Effector memory CD8-positive, alpha-beta T cell (primary cell): ENCODE measurements around the gene LRRC57.

Experiments
- ATAC-seq: fragments of 150-1000 bp; cut with Tn5 transposase; replicated peaks from 2 replicates; pipeline ENCODE4 v1.10.0; 2021; ENCODE audit warnings: mild to moderate bottlenecking, moderate library complexity
- DNase-seq, 3 experiments: peaks; one replicate each; pipeline ENCODE4 v3.0.0; 2021
- H3K27ac Mint-ChIP-seq, 2 donors: one replicate each; pipeline ENCODE4 v1.8.0; 2022; ENCODE audit warnings: mild to moderate bottlenecking in 2 of 2, mixed read lengths in 2 of 2, moderate library complexity in 2 of 2
- H3K27me3 Mint-ChIP-seq, 2 donors: one replicate each; pipeline ENCODE4 v1.8.0; 2022; ENCODE audit warnings: mixed read lengths in 2 of 2
- H3K36me3 Mint-ChIP-seq: one replicate; pipeline ENCODE4 v1.8.0; 2022; ENCODE audit warnings: mild to moderate bottlenecking, moderate library complexity, mixed read lengths; ENCODE audit not compliant: insufficient read depth
- H3K4me1 Mint-ChIP-seq, 2 donors: one replicate each; pipeline ENCODE4 v1.8.0; 2022; ENCODE audit warnings: low read depth in 2 of 2, mixed read lengths in 2 of 2
- H3K4me3 Mint-ChIP-seq, 2 donors: one replicate each; pipeline ENCODE4 v1.8.0; 2022; ENCODE audit warnings: mild to moderate bottlenecking in 2 of 2, mixed read lengths in 2 of 2, moderate library complexity in 2 of 2
- H3K9me3 Mint-ChIP-seq, 2 donors: one replicate each; pipeline ENCODE4 v1.8.0; 2022; ENCODE audit warnings: mixed read lengths in 2 of 2
- total RNA-seq, 9 experiments: gene quantifications; one replicate each; lab custom pipeline; 2026; lab: John Stamatoyannopoulos, UW

LRRC57 gene
- total RNA-seq: 10.7 to 24.0 (median 13.9) reads per million in 9 experiments

DNA sequence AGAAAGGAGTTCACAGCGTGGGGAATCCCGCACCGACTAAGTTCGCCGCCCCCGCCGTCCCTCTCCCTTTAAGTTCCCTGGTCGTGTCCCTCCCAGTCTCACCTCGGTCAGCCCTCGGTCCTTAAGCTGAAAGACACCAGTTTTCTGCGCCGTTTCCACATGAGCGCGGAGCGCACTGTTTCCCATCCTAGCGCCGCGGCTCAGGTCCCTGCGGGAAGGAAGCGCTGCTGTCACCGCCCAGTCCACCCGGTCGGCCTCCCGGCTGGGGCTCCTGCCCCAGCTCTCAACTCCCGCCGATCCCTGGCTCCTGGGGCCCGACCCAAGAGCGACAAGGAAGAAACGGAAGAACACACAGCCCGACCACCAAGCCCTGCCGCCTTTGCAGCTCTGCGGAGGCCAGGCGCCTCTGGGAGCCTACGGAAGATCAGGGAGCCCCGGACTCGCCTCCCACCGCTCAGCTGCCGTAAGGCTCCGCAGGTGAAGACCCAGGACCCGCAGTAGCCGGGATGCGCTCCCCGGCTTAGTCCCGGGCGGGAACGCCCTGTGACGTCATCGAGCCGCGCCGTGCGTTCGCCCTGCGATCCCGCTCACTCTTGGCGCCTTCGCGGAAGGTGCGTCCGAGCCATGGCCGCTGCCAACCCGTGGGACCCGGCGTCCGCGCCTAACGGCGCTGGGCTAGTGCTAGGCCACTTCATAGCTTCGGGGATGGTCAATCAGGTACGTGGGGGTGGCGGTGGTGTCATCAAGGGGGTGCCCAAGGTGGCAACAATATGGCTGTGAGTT, at the start of gene LRRC57, which contains the start of gene HAUS2:
TSS of gene LRRC57 (minus strand) at position 545 of the 783 bp plus-strand sequence. CDS start at position 186, 359 bp downstream.
TSS of gene HAUS2 (plus strand) at position 590 of the 783 bp plus-strand sequence. CDS start at position 625, 35 bp downstream.
- H3K4me3 Mint-ChIP-seq: peak within 1 kb of the TSS; percentile 94 to 100
- DNase-seq (peak; percentile 81 to 84 (median 82)), ATAC-seq (peak; percentile 87)
- H3K27me3 Mint-ChIP-seq: no peaks in the 10 kb centered on the region
- H3K9me3 Mint-ChIP-seq: no peaks in the 10 kb centered on the region
- H3K27ac Mint-ChIP-seq: peak within 1 kb of the TSS; percentile 97 to 100
- H3K4me1 Mint-ChIP-seq: peaks cover 27 to 44% of the 10 kb centered on the region in 2 donors
- peaks cover 31% of the 10 kb centered on the region for H3K36me3 Mint-ChIP-seq

GRCh38 chr15:42595626-42596240, 47.1 kb upstream of the LRRC57 start:
- DNase-seq (no peak), ATAC-seq (no peak)
- Mint-ChIP-seq H3K27ac (no peak overlapping the region), H3K9me3 (no peaks in the 10 kb centered on the region), H3K27me3 (no peaks in the 10 kb centered on the region), H3K4me1 (no peaks in the 10 kb centered on the region), H3K36me3 (no peaks in the 10 kb centered on the region), H3K4me3 (no peak overlapping the region)

GRCh38 chr15:42594095-42594494, 45.5 kb upstream of the LRRC57 start:
- H3K4me1 Mint-ChIP-seq: no peaks in the 10 kb centered on the region
- H3K9me3 Mint-ChIP-seq: no peaks in the 10 kb centered on the region
- DNase-seq: no peak
- no peaks in the 10 kb centered on the region for H3K27me3 Mint-ChIP-seq
- H3K4me3 Mint-ChIP-seq: no peak overlapping the region
- H3K27ac Mint-ChIP-seq: no peak overlapping the region
- peaks cover 3% of the 10 kb centered on the region for H3K36me3 Mint-ChIP-seq
- ATAC-seq: no peak

DNA sequence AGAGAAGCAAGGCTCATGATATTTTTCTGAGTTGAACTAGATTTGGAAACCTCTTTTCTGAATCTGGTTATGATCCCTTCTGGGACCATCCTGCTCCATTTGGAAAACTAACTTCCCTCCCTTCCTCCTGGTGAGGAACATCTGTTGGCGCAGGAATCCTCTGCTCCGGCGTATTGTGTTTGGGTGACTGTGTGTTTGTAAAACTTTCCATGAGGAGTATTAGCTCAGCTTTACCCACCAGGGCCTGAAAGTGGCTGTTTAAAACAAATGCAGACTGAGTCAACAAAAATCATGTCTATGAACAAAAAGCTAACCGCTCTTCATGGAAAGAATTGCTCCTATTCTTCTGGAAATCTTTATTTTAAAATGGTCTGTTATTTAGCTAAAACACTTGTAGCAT, 44.5 kb upstream of the LRRC57 start:
- peaks cover 3% of the 10 kb centered on the region for H3K36me3 Mint-ChIP-seq
- DNase-seq: no peak
- no peak overlapping the region for H3K27ac Mint-ChIP-seq
- H3K9me3 Mint-ChIP-seq: no peaks in the 10 kb centered on the region
- H3K27me3 Mint-ChIP-seq: no peaks in the 10 kb centered on the region
- H3K4me3 Mint-ChIP-seq: no peak overlapping the region
- H3K4me1 Mint-ChIP-seq: peaks cover 0 to 4% of the 10 kb centered on the region in 2 donors
- ATAC-seq: no peak

- Mint-ChIP-seq H3K4me3 (no peak overlapping the region), H3K36me3 (peaks cover 3% of the 10 kb centered on the region), H3K27me3 (no peaks in the 10 kb centered on the region), H3K9me3 (no peaks in the 10 kb centered on the region), H3K4me1 (peaks cover 0 to 4% of the 10 kb centered on the region in 2 donors), H3K27ac (no peak overlapping the region)
- ATAC-seq (no peak), DNase-seq (no peak)
Observed at GRCh38 chr15:42592716-42593115, 44.1 kb upstream of the LRRC57 start.

- ATAC-seq (no peak), DNase-seq (no peak)
- H3K27me3 Mint-ChIP-seq: no peaks in the 10 kb centered on the region
- no peaks in the 10 kb centered on the region for H3K9me3 Mint-ChIP-seq
- no peak overlapping the region for H3K27ac Mint-ChIP-seq
- peaks cover 3% of the 10 kb centered on the region for H3K36me3 Mint-ChIP-seq
- H3K4me1 Mint-ChIP-seq: peaks cover 0 to 4% of the 10 kb centered on the region in 2 donors
- H3K4me3 Mint-ChIP-seq: no peak overlapping the region
Observed at GRCh38 chr15:42591238-42591934, 42.8 kb upstream of the LRRC57 start.

DNA sequence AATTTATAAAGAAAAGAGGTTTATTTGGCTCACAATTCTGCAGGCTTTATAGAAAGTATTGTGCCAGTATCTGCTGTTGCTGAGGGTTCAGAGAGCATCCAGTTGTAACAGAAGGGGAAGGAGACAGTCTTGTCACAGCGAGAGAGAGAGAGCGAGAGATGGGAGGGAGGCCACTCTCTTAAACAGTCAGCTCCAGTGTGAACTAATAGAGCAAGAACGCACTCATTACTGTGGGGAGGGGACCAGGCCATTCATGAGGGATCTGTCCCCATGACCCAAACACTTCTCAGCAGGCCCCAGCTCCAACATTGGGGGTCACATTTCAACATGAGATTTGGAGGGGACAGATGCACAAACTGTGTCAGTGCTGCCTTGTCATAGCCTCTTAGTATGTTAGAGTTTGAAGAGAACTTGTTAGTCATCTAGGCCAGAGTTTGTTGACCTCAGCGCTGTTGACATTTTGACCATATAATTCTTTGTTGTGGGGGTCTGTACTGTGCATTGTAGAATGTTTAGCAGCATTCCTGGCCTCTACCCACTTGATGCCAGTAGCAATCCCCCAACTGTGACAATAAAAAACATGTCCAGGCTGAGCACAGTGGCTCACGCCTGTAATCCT, 42.1 kb upstream of the LRRC57 start:
- H3K4me3 Mint-ChIP-seq: no peak overlapping the region

GRCh38 chr15:42584031-42584765, 35.6 kb upstream of the LRRC57 start:
- H3K4me3 Mint-ChIP-seq: no peak overlapping the region

More for the DNA sequence above, 42.1 kb upstream of the LRRC57 start:
- H3K27ac Mint-ChIP-seq: peak overlapping the region in 1 of 2 donors; percentile 46
- ATAC-seq (no peak), DNase-seq (no peak)
- peaks cover 0 to 4% of the 10 kb centered on the region in 2 donors for H3K4me1 Mint-ChIP-seq
- peaks cover 3% of the 10 kb centered on the region for H3K36me3 Mint-ChIP-seq
- H3K9me3 Mint-ChIP-seq: no peaks in the 10 kb centered on the region
- H3K27me3 Mint-ChIP-seq: no peaks in the 10 kb centered on the region

DNA sequence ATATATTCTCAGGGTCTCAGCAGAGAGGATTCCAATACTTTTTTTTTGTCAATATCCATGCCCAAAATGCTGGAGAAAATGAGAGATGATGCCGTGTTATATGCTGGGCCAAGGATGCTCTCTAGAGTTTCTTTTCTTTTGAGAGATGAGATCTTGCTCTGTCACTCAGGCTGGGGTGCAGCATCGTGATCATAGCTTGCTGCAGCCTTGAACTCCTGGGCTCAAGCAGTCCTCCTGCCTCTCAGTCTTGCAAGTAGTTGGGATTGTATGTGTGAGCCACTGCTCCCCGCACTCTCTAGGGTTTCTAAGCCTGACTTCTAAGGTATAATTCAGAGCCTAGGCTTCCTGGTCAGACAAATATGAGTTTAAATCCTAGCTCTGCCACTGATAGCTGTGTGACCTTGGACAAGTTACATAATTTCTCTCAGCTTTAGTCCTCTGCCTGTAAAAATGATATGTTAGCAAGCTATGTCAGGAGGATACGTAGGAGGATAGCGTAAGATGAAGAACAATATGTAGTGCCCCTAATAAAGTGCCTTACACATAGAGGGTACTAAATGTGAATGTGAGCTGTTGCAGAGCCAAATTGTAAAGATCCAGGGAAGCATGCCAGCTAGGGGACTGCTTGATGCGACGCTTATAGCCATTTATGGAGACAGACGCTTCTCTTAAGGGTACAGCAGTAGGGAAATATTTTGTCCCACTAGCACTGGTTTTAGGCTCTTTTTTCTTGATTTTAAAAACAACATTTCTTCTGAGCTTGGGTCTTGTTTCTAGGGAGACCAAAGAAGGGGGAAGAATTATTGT, 34.2 kb upstream of the LRRC57 start:
- Mint-ChIP-seq H3K4me1 (peaks cover 18 to 27% of the 10 kb centered on the region in 2 donors), H3K9me3 (no peaks in the 10 kb centered on the region), H3K27ac (peak overlapping the region; percentile 77 to 90), H3K4me3 (no peak overlapping the region), H3K36me3 (peaks cover 2% of the 10 kb centered on the region), H3K27me3 (no peaks in the 10 kb centered on the region)
- ATAC-seq: no peak
- DNase-seq: no peak

More at GRCh38 chr15:42584031-42584765, 35.6 kb upstream of the LRRC57 start:
- H3K4me1 Mint-ChIP-seq: peaks cover 18 to 29% of the 10 kb centered on the region in 2 donors
- no peaks in the 10 kb centered on the region for H3K9me3 Mint-ChIP-seq
- H3K27ac Mint-ChIP-seq: no peak overlapping the region
- H3K27me3 Mint-ChIP-seq: no peaks in the 10 kb centered on the region
- ATAC-seq (no peak), DNase-seq (no peak)
- peaks cover 2% of the 10 kb centered on the region for H3K36me3 Mint-ChIP-seq

GRCh38 chr15:42581272-42581730, 32.7 kb upstream of the LRRC57 start:
- H3K27ac Mint-ChIP-seq: peak overlapping the region; percentile 77 to 90
- no peaks in the 10 kb centered on the region for H3K27me3 Mint-ChIP-seq
- H3K4me3 Mint-ChIP-seq: peak overlapping the region; percentile 79 to 89
- no peaks in the 10 kb centered on the region for H3K9me3 Mint-ChIP-seq
- H3K36me3 Mint-ChIP-seq: peaks cover 2% of the 10 kb centered on the region
- H3K4me1 Mint-ChIP-seq: peaks cover 25 to 33% of the 10 kb centered on the region in 2 donors
- ATAC-seq (peak; percentile 99), DNase-seq (peak; percentile 68 to 74 (median 69))

DNA sequence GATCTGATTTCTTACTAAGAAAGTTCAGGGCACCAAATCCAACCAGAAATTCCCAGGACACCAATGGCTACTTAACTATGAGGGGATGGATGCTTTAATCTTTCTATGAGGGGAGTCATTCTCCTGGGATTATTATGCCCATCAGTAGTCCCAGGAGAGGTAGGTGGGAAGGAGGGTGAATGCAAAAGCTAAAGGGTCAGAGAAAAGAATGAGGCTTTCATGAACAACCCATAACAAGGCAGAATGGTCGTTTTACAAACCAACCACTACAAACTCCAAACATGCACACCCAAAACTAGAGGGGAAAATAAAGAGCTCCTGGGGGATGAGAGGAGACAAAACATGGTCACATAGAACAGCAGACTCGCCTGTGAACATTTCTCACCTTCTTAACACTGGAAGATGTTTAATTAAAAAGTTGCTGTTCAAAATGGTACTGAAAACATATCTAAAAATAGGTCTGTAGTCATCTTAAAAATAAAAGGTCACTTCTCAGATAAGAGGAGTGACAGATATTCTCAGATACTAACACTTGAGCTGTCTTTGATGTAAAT, 30.5 kb upstream of the LRRC57 start:
- no peak overlapping the region for H3K27ac Mint-ChIP-seq
- H3K4me3 Mint-ChIP-seq: no peak overlapping the region

More for the DNA sequence above, 30.5 kb upstream of the LRRC57 start:
- Mint-ChIP-seq H3K36me3 (peaks cover 6% of the 10 kb centered on the region), H3K27me3 (no peaks in the 10 kb centered on the region), H3K4me1 (peaks cover 31 to 44% of the 10 kb centered on the region in 2 donors), H3K9me3 (no peaks in the 10 kb centered on the region)
- DNase-seq (no peak), ATAC-seq (no peak)
